SKM-1 (cell line): ENCODE measurements around the gene SLC26A6.
A peak's percentile ranks its signal among the peaks of the same experiment; 100 is the strongest.

ENCODE experiments used
- DNase-seq: peaks from one replicate; lab custom pipeline; 2025; ENCODE audit not compliant: unreplicated experiment; lab: John Stamatoyannopoulos, UW

Gene SLC26A6

GRCh38 chr3:48633743-48634142 is 1.5 kb downstream of the SLC26A6 start:
- DNase-seq: no peak

GRCh38 chr3:48633256-48633655 is 2.0 kb downstream of the SLC26A6 start:
- DNase-seq: no peak

GRCh38 chr3:48631516-48632448 is 3.5 kb downstream of the SLC26A6 start:
- no peak for DNase-seq

DNA sequence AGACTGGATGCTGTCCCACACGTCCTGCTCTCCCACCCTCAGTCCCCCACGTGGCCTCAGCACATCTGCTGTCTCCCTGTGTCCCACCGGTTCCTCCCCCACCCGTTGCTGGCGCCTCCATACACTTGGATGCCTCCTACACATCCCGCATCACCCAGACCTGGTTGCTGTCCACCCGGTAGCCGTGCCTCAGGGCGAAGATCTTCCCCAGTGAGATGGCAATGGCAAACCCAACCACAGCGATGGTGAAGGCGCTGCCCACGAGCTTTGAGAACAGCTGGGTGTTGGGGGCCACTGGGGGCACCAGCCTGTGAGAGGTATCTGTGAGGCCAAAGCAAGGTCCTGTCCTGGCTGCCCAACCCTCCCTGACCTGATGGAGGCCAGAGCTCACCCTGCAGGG is 4.4 kb downstream of the SLC26A6 start:
- no peak for DNase-seq

DNA sequence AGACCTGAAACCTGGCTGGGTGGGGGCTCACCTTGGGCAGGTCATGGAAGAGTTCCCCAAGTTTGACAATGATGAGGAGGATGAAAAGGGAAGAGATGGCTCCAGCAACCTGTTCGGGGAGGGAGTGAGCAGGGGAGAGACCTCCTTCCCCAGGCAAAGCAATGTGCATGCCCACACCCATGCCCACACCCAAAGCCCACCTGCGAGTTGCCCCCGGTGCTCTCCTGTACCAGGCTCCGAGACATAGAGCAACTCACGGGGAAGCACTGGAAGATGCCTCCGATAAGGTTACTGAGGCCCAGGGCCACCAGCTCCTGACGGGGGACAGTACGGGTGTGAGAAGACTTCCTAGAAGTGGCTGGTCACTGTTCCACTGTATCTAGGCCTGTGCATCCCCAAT is 4.9 kb downstream of the SLC26A6 start:
- DNase-seq: no peak

DNA sequence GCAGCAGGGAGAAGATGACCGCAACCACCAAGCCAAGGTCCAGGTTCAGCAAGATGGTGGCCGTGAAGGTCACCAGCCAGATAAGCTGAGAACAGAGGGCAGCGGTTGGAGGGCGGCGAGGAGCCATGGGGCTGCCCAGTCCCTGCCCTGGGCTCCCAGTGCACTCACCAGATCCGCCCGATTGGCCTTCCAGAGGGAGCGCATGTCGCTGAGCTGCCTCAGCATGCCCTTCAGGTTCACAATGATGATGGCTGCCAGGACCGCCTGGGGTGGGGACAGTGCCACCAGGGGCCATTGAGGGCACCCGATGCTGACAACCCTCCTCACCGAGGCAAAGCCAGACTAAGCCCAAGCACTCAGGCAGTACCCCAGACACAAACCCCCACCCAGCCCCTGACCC is 5.4 kb downstream of the SLC26A6 start:
- DNase-seq: no peak

DNA sequence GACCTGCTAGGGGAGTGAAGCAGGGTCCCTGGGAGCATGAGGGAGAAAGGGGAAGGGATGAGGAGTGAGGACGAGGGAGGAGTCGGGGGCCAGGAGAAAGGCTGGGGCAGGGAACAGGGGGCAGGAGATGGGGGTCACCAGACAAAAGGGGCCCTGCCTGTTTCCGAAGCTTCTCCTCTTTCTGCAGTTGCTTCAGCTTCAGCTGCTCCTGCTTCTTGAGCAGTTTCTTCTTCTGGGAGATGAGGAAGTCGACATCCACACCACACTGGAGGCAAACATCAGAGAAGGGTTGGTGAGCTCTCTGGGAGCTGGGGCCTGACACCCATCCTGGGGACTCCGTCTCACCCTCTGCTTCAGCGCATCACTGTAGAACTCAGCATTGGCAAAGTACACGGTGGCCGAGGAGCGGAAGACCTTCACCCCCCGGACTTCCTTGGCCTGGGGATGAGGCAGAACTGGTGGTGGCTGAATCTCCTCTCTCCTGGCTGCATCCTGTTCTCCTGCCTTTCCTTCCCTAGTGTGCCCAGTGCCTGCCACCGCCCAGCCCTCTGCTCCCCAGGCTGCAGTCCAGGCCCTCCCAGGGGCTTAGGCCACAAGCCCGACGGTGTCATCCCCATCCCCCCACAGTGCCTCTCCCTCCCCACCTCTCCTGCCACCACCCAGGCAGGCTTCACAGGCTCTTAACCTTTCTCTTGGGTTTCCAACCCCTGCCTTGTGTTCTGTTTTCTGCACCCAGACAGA is 6.8 kb downstream of the SLC26A6 start:
- DNase-seq: no peak

DNA sequence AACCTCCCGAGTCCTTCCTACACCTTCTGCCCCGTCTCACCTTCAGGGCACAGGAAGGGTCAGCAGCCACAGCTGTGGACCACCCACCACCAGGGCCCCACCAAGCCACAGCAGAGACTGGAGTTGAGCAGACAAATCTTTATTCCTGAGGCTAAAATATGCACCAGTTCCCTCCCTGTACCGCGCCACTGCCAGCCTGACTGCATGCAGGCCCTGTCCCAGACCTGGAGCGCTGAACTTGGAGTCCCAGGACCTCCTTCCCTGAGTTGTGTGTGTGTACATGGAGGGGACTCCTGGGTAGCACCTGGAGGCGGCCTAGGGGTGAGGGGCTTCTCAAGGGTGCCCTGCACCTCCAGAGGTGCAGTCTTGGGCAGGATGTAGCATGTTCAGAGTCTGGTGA is 9.7 kb downstream of the SLC26A6 start:
- no peak for DNase-seq

DNA sequence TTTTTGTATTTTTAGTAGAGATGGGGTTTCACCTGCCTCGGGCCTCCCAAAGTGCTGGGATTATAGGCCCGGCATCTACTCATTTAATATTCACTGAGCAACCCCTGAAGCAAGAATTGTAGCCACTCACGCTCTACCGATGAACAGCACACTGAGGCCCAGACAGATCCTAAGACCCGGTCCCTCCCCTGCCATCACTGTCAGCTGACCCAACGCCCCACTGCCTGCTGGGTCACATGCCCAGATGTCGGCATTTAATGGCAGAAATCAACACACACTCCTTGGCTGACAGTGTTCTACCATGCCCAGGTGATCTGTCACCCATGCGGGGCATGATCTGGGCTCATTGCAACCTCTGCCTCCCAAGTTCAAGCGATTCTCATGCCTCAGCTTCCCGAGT is 10.5 kb downstream of the SLC26A6 start:
- no peak for DNase-seq

DNA sequence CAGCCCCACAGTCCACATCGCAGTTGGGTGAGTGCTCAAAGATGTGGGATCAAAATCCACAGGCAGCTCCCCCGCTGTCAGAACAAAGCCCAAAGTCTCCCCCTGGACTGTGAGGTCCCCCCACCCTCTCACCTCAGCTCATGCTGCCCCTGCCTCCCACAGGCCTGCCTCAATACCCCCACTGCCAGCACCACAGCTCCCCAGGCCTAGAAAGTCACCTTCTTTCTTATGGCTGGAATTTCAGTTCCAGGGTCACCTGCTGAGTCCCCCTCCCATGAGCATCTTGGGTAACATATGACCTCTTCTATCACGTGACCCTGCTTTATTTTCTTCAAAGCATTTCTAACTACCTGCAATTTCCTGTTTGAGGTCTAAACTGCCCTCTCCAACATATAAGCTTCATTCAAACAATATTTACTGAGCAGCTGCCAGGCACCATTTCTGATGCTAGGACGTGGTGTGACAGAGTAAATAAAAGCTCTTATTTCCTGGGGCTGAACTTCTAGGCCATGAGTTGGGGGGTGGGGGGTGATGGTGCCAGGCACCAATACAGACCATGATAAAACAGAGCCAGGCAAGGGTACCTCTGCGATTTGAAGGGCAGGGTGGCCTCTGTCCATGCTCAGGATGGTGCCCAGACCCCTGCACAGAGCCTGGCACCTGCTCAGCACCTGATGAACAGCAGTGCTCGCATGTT is 11.3 kb downstream of the SLC26A6 start:
- no peak for DNase-seq

- DNase-seq: no peak
Observed at GRCh38 chr3:48621461-48621869, 13.8 kb downstream of the SLC26A6 start, which contains the start of gene TMEM89. TSS of gene TMEM89 (minus strand) at chr3:48621769. CDS start at chr3:48621756, 13 bp downstream.

DNA sequence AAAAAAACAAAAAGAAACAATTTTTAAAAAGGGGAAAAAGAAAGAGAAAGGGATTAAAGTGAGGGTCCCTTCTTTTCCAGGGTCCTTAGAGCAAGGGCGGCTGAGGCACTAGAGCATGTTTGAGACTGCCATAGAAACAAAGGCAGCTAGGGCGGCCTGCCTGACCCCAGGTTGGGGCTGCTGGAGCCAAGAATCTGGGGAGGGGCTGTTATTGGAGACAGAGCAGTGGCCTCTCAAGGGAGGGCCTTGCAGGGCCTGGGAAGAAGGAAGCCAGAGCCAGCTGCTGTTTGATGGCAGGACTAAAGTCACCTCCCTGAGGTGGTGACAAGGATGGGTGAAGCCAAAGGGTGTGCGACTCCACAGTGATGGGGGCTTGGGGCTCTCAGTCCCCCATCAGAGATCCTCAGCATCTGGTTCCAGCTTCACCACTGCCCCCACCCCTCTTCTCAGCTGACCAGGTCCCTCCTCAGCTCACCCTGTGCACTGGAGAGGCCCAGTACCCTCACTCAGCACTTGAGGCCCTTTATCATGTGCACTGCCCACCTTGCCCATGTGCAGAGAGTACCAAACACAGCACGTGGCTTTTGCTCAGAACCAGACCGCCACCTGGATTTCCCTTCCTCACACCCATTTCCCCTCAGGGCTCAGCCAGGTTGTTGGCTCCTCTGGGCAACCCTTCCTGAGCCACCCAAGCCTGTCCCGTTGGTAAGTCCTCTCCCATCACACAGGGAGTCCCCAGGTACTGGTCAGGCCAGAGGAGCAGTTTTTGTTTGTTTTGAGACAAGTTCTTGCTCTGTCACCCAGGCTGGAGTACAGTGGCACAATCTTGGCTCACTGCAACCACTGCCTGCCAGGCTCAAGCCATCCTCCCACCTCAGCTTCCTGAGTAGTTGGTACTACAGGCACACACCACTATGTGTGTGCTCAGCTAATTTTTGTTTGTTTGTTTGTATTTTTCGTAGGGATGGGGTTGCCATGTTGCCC is 15.4 kb downstream of the SLC26A6 start:
- no peak for DNase-seq

- no peak for DNase-seq
Observed at GRCh38 chr3:48617559-48617958, 17.7 kb downstream of the SLC26A6 start.

DNA sequence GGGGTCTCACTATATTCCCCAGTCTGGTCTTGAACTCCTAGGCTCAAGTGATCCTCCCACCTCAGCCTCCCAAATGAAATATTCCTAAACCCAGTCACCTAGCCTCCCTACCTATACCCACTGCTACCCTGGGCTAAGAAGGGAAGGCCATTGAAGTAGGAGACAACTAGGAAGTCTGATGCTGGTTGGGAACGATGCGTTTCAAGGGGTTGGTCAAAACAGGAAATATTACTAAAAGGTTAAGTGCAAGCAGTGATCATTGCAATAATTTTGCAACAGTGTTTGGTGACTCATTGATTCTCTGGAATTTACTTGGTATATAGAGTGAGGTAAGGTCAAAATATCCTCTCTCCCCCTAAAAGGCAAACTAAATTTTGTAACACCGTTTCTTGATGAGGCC is 21.2 kb downstream of the SLC26A6 start:
- DNase-seq: peak; percentile 83

DNA sequence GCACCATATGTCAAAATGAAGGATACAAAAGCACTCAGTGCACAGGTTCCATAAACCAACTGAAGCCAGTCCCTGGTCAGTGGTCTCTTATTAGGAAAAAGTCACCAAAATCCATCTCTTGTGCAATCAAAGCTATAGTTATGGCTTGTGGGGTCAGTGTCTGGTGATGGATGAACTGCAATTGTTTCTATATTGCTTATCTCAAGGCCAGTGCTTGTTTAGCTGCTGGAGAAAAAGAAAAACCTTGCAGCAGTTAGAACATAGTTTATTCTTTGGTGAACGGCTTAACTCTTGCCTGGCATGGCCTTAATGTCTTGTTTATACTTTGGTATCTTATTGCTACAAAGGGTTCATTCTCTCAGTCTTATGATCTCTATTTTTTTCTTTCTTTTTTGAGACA is 23.0 kb downstream of the SLC26A6 start:
- no peak for DNase-seq

GRCh38 chr3:48609088-48610005 is 25.9 kb downstream of the SLC26A6 start, which contains the start of gene UQCRC1:
TSS of gene UQCRC1 (minus strand) at chr3:48609646. CDS start at chr3:48609620, 26 bp downstream.
- DNase-seq: peak; percentile 88

DNA sequence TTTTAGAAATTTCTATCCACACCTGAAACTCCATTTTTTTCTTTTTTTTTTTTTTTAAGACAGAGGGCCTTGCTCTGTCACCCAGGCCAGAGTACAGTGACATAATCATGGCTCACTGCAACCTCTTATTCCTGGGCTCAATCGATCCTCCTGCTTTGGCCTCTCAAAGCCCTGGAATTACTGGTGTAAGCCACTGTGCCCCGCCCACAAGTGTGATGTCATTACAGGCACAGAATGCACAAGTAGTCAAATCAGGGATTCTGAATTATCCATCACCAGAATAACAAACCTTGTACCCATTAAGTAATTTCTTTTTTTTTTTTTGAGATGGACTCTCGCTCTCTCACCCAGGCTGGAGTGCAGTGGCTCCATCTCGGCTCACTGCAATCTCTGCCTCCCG is 27.7 kb downstream of the SLC26A6 start:
- DNase-seq: no peak

GRCh38 chr3:48601622-48601994 is 33.7 kb downstream of the SLC26A6 start:
- DNase-seq: no peak
